HG03060 (cell line): ENCODE measurements around the gene GRAP2.
"Not testable (repeated sequence)": the region's sequence is repeated elsewhere in the genome, so short reads cannot be mapped to it uniquely, and the experiment has no call there.

ENCODE experiments used
- ATAC-seq: cut with Tn5 transposase; IDR thresholded peaks from one replicate; pipeline ENCODE4 v1.9.1; 2021; ENCODE audit warnings: low read depth, moderate number of reproducible peaks; ENCODE audit not compliant: unreplicated experiment

GRAP2 gene

DNA sequence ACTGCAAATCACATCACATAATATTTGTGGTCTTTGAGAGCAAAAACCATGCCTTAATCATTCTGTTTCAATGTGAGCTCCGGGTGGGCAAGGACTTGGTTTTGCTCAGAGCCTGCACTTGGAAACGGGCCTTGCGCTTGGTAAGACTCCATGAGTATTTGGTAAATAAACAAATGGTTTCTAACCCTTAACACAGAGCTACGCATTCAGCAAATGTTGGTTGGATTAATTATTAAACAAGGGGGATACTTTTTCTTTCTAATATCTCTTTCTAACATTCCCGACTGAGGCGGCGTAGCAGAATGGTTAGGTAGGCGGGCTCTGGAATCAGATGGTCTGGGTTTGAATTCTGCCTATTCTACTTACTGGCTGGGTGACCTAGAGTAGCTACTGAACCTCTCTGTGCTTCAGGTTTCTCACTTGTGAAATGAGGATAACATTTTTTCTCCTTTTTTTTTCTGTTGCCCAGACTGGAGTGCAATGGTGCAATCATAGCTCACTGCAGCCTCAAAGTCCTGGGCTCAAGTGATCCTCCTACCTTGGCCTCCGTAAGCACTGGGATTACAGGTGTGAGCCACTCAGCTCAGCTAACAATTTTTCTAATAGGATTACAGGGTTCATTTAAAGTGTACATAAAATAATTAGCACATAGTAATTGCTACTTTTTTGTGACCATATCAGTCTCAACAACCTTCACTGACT, 90.4 kb downstream of the GRAP2 start:
- ATAC-seq, result no peak

DNA sequence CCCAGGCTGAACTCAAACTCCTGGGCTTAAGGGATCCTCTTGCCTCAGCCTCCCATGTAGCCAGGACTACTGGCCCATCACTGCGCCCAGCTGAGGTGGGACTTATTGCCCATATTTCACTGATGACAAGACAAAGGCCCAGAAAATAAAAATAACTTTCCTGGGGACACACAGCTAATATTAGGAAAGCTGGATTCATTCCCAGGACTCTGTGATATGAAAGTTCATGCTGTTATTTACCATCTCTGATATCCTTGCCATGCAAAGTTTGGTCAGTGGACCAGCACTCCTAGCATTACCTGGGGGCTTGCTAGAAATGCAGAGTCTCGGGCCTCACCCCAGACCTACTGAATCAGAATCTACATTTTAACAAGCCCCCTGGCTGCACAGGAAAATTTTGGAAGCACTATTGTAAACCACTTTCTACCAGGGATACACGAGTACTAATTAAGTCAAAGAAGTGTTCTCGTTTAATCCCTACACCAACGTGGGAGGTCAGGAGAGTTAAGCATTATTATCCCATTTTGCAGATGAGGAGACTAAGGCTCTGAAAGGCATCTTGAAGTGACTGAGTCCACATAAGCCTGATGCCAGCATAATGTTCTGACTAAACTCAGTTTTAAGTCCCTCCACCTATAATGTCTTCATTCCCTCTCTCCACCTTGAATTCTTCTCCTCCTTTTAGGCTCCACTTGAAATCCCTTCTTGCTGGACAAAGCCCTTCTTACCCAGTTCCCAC, 91.4 kb downstream of the GRAP2 start:
- ATAC-seq, result no peak

DNA sequence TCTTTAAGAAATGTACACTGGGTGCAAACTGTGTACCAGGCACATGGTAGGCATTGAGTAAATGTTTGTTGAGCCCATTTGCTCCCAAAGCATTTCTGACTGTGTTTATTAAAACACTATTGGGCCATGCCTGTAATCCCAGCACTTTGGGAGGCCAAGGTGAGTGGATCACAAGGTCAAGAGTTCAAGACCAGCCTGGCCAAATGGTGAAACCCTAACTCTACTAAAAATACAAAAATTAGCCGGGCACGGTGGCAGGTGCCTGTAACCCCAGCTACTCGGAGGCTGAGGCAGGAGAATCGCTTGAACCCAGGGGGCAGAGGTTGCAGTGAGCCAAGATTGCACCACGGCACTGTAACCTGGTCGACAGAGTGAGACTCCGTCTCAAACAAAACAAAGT, 92.0 kb downstream of the GRAP2 start:
- ATAC-seq, result not testable (repeated sequence)

DNA sequence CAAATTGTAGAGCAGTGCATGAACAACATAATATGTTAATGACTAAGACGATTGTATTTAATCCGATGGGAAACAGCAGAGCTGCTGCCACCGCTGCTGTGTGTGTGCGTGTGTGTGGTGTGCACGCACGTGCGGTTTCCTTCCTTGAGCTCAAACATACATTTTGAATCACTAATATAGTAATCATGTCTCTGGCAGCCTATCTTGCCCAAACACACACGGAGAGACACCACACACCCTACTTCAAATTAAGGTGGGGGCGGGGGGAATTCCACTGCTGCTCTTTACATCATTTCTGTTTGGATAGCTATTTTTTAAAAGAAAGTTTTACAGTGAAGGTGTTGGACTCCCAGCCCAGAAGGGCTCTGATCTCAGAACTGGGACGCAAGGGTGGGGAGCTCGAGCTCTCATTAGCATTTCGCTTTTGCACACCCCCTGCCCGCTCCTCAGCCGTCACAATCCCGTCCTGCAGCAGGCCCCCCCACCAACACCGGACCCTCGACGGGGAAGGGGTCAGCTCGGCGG, 93.2 kb downstream of the GRAP2 start:
- no peak for ATAC-seq

DNA sequence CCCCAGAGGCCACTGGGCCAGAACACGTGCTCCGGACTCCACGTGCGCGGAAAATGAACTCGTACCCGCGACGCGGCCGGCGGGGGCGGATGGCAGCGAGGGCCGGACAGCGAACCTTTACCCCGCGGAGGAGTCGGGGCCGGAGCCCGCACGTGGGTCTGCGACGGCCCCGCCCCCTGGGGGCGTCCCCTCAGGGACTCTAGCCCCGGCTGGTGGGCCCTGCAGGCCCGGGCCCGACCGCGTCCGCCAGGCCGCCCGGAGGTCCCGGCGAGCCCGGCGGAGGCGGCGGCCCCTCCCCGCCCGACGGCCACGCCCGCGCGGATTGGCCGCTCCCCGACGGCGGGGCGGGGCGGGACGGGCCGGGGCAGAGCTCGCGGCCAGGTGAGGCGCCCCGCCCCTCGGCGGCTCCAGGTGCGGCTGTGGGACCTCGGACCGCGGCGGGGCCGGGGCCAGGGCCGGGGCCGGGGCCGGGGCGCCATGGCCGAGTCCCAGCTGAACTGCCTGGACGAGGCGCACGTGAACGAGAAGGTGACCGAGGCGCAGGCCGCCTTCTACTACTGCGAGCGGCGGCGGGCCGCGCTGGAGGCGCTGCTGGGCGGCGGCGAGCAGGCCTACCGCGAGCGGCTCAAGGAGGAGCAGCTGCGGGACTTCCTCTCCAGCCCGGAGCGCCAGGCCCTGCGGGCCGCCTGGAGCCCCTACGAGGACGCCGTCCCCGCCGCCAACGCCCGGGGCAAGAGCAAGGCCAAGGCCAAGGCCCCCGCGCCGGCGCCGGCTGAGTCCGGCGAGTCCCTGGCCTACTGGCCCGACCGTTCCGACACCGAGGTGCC, 93.9 kb downstream of the GRAP2 start, which contains the start of gene FAM83F:
Gene FAM83F (plus strand): TSS at position 389 of the 827 bp plus-strand sequence. CDS start 89 bp downstream, at position 478.
- no peak for ATAC-seq

DNA sequence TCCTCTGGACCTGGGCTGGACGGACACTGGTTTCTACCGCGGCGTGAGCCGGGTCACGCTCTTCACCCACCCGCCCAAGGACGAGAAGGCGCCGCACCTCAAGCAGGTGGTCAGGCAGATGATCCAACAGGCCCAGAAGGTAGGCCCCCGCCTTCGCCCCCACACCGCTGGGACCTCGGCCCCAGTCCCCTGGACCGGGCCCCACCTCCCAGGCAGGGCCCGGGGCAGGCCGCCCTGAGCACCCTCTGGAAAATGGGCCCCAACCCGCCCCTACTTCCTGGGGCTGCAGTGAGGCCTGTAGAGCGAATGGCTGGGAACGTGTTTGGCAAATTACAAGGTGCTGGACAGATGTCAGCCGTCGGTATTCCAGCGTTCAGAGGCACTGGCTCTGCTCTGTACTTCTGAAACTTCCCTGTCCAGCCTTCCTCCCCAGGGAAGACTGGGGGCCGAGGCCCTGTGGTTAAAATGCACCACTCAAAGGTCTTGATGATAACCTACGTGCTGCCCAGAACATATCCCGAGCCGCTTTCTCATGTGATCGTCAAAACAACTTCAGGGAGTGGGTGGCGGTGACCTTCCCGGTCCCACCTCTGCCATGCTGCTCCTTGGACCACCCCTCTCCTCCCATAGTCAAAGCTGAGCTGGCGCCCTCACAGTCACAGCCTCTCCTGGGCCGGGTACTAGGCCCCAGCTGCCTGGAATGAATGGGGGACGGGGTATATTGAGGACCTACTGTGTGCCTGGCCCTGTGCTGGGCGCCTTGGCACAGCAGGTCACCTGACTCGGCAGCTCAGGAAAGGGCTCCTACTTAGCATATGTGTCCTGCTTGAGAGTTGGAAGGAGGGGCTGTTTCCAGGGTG, 94.7 kb downstream of the GRAP2 start:
- ATAC-seq, result no peak

DNA sequence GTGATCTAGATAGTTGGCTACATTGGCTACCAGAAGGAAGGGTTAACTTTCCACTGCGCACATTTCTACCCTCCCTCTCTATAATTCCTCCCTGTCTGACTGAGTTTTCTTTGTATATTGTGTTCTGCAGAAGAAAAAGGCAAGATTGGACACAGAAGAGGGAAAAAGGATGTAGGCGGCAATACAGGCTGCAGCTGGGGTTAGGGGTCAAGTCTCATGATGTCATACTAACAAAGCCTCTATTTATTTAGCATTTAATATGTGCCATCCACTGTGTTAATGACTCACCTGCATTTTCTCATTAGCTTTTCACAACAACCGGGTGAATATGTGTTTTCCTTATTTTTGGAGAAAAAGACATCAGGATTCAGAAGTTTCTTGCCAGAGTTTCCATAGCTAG, 95.8 kb downstream of the GRAP2 start:
- ATAC-seq, result no peak

DNA sequence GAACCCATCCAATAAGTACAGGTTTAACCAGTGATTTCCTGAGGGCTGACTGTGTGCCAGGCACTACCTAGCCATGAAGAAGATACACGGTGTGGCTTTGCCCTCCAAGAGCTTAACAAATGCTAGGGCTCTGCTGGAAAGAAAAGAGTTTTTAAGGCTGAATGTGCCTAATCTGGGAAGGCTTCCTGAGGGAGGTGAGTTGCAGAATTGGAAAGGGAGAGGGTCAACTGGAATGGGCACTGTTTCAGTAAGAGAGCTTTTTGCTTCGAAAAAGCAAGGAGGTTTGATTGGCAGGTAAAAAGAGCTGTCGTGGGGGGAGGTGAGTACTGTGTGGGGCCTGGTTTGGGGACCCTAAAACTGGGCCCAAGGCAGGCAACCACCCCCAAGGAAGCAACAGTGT, 96.5 kb downstream of the GRAP2 start:
- ATAC-seq, result no peak

DNA sequence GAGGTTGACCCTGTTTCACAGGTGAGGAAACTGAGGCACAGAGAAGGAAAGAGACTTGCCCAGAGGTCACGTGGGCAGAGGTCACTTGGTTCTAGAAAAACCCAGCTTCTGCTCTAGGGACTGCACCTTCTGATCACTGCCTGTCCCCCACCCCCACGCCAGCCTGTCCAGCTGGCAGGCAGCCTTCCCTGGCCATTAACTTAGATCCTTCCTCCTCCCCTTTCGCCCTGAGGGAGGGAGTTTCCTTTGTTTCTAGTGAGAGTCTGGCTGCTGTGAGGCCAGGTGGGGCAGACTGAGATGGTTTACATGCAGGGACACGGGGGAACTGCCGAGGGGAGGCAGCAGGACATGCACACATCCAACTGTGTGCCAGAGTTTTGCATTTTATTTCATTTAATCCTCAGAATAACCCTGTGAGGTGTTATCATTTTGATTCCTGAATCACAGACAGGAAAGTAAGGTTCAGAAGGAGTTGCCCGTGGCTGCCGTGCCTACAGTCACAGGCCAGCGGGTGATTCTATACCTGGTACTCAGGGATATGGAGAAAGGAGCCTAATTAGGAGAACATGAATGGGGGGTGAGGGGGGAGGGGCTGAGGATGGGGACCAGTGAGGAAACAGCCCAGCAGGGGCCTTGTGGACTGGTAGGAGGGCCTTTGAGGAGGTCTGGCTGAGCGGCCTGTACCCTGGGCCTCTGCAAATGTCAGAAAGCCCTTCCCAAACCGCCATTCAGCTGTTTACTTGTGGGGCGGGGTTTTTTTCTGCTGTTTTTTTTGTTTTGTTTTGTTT, 97.2 kb downstream of the GRAP2 start:
- no peak for ATAC-seq

DNA sequence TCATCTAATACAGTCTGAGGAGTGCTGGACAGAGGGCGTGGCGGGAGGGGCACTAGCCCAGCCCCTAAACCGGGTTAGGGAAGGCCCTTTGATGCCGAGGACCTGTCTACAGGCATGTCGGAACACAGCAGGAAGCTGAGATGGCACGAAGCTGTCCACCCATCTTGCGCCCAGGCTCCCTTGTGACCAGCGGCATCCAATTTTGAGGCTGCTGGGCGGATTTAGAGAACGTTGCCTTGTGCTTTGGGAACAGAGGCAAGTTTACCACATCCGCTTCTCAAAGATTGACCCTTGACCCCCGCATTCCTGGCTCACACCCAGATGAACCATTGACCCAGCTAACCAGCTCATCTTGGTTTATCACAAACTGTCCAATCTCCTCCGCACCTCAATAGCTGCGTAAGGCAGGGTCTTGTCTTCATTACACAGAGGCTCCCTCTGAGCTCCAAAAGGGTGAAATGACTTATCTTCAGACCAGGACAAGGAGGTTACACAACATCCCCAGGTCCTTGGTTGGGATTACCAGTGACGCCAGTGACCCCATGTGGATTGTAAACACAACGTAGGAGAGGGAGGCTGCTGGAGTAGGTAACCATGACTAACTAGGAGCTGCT, 98.4 kb downstream of the GRAP2 start:
- ATAC-seq, result no peak

DNA sequence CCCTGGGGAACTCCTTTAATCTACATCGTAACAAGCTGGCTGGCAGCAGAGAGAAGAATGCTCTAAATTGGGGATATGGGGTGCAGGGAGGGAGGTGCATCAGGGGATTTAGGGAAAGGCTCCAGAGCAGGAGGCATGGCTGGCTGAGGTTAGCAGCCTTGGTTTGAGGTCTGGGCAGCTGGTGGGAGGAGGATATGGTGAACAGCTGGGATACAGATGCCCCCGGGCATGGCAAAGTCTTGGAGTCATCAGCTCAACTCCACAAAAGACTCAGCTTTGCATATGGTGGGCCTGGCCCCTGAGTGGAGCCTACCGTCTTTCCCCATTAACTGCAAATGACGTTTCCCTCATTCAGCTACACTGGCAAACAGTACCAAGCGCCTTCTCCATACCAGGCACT, 99.3 kb downstream of the GRAP2 start:
- no peak for ATAC-seq

DNA sequence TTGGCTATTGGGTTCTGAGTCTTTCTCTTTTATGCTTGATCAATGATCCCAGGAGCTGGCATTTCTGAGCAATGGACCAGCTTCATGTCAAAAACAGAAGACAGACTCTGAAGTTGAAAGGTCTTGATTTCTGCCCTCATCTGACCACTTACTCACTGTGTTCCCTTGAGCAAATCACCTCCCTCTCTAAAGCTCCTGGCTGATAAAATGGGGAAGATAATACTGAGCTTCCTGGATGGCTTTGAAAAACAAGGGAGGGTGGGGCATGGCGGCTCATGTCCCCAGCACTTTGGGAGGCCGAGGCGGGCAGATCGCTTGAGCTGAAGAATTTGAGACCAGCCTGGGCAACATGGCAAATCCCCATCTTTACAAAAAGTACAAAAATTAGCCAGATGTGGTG, 100.2 kb downstream of the GRAP2 start:
- ATAC-seq, result no peak

DNA sequence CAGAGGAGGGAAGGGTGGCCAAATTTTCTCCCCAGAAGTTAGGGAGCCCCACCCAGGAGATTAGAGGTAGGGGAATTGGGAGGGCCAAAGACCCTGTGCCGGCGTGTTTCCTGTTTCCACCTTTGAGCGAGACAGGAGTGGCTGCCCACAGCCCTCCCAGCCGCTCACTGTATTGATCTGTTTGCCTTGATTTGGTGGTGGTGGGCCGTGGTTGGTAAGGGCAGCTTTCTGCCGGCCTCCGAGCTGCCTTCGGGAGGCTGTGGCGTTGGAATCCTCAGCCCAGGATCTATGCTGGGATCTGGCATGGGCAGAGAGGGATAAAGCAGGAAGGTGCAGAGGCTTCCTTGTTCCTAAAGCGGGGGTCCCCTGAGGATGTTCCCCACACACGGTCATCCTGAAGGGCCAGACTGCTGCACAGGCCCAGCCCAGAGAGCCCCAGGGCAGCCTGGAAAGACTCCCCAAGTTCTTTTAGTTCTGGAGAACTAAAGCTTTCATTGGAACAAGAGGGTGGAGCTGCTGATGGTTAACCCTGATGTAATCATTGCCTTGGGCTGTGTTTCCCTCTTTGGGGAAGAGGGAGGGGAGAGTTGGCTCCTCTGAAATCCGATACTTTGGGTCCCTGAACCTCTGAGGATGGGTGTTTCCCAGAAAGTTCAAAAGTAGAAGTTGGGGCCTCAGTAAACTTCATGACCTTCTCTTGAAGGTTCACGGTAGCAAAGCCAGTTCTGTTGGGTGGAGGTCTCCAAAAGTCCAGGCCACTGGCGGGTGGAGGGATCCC, 101.1 kb downstream of the GRAP2 start:
- ATAC-seq, result no peak

DNA sequence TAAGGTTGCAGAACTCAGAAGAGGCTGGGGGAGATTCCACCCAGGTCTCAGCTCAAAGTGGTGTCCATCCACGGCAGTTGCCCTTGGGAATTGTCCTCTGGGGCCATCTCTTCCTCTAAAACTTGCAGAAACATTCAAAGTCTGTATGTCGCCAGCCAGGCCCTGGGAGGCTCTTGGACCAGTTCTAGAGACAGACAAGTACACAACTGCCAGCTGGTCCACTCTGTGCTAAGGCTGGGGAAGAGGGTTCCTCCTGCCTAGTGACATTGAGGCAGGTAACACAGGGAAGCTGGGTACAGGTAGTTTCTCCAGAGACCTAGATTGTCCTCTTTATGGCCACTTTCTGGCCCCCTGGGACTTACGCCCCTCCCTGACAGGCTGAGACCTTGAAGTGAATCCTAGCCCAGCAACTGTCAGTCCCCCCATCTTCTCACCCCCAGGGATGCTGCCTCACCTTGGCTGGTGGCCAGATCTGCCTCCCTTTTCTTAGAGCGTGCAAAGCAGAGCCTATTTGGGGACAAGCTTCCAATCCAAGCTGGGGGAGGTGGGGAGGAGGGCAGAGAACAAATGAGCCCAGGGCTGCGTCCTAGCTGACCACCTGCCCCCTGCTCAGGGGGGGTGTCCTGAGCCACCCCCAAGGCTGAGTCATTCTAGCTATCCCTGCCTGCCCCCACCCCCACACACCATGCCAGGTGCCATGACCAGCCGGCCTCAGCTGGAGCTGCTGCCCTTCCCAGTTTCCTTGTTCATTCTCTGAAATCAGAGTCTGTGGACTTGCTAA, 102.2 kb downstream of the GRAP2 start:
- ATAC-seq, result no peak

DNA sequence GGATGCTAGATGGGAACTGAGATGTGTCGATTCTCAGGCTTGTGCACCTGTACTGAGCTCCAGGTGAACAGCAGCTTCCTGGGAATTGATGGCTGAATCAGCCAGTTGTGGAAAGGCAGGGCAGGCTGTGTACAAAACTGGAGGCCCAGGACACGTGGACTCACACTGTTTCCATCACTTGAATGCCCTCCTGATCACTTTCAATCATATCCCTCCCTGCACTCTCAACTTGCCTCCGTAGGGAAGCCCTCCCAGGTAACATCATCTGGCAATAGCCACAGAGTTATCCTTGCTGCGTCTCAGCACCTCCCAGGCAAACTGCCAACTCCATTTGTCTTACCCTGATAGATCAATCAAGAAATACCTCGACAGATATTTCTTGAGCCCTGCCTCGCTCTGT, 104.0 kb downstream of the GRAP2 start:
- ATAC-seq, result no peak

DNA sequence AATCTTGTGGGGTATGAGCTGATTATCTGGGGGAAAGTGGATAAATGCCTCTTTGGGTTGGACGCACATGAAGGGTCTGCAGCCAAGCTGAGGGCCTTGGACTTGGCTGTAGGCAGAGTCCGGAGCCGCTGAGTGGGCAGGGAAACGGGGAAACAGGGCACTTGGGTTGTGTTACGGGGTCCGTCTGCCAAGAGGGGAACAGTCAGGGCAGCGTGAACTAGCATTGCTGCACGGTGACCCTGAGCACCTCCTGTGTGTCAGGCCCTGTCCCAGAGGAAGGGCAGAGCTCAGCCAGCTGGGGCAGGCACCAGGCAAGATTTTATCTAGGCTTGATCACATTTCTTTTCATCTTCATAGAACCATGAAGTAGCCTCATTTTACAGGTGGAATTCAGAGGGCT, 105.8 kb downstream of the GRAP2 start:
- ATAC-seq, result no peak
